ENCODE results near the gene MOB3B.
"Not testable (repeated sequence)": the region's sequence is repeated elsewhere in the genome, so short reads cannot be mapped to it uniquely, and the experiment has no call there.

The MOB3B gene

DNA sequence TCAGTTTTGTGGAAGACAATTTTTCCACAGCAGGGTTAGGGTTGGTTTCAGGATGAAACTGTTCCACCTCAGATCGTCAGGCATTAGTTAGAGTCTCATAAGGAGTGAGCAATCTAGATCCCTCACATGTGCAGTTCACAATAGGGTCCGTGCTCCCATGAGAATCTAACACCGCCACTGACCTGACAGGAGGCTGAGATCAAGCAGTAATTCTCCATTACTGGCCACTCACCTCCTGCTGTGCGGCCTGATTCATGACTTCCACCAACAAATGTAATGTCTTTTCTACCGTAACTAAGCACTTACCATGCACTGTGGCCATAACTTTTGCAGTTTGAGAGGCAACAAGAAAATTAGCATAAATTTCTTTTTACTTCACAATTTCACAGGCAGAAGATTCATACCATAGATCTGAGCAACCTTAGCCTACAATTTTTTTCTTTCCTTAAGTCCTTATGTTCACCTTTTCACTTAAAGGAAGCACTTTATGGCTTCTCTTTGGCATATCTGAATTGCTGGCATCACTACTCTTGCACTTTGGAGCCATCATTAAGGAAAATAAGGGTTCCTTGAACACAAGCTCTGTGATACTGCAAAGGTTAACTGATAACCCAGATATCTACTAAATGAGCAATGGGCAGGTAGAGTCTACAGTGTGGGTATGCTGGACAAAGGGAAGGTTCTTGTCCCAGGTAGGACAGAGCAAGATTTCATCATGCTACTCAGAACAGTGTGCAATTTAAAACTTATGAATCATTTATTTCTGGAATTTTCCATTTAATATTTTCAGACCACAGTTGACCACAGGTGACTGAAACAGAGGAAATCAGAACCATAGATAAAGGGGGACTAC lies 88.5 kb downstream of the MOB3B start:
- no peak for DNase-seq

DNA sequence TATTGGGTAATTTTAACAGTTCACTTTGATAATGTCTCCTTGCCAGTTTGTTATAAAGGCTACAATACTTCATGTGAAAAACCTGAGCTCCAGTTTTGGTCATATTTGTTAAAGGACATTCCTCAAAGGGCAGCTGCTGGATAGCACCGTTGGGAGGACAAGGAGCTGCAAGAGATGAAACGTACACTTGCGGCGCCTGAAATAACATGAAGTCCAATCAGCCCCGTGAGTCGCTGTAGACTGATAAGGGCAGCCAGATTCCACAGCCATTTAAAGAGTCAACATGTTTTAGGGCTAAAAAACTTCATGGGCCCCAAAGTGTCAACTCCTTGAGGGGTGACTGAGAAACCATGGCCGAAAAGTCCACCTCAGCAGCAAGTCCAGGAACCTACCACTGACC lies 91.1 kb downstream of the MOB3B start:
- no peak for DNase-seq

DNA sequence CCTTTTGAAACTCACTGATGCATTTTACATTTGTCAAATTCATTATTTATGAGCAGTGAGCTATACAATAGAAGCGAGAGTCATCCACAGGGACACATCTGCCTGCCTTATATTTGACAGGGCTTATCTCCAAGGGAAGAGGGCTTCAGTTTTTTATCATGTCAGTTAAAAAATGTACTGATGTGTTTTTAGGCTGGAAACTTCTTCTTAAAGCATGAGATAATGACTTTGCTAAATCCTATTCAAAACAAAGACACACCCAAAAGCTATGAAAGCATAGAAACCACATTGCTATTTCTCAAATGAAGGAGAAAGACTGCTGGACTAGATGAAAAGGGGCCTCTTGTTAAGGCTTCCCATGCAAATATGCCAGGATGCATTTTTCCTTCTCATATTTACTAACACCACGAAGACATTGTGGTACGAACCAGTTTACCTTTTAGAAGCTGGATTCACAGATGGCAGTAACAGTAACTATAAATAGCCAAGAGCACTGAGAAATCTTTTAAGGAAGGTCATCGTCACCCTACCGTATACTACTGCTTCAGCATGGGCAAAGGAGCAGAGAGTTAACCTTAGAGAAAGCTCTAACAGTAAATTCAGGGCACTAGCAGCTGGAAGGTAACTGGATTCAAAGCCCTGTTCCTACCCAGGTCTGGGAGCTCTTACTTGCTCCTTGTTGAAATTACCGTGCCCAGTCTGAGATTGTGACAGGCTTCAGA lies 91.8 kb downstream of the MOB3B start:
- DNase-seq = no peak

DNA sequence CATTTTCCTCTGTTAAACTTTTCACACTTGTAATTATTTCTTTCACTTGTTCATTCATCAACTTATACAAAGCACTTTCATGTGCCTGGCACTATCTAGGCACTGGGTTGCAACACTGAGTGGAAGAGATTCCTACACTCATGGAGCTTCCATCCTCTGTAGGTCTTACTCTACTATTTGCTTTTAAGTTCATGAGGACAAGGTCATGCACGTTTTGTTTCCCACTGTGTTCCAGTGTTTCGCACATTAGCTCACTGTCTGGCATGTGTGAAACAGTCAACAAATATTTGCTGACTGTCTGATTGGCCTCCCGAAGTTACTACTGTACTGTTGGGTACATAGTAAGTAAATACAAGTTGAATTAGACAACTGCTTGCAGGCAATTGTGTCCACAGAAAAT lies 93.4 kb downstream of the MOB3B start:
- no peak for DNase-seq

DNA sequence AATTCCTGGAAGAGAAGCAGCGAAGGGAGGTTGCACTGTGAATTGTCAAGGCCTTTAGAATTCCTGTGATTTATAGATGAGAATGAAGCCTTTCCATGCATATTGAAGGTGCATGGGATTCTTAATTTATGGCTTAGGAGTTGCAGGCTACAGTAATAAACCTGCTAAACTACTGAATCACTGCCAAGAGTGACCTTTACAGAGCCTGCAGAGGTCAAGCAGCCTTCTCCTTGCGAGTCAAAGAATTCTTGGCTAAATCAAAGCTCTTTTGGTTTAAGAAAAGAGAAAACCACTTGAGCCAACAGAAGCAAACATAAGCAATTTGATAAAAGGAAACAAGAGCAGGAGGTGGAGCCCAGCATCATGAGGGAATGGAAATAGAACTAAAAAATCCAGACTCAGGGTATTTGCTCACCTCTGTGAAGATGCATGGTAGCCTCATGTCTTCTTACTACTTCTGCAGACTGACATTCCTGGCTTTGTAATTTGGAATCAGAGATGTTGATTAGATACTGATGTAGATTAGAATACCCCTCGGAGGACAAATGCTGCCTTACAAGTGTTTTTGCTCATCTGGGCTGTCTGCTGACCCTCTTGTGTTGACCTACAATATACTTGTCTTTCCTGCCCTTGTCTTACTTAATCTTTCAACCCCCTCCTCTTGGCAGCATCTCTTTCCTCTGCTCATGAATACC lies 95.8 kb downstream of the MOB3B start:
- DNase-seq = no peak

DNA sequence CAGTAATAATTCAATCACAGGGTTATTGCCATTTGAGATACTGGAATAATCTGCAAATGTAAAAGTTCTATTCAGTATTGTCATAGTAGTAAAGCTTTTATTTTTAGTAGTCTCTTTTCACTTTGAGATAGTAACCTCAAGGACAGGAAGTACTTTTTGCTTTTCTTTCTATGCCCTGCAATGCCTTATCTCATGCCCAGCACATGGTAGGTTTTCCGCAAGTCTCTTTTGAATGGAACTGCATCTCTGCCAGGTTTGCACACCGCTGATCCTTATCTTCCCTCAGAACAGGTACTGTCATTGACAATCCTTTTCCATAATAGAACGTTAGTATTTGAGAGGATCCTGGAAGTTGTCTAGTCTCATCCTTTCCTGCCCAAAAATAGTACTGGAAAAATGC lies 97.3 kb downstream of the MOB3B start:
- DNase-seq = no peak

DNA sequence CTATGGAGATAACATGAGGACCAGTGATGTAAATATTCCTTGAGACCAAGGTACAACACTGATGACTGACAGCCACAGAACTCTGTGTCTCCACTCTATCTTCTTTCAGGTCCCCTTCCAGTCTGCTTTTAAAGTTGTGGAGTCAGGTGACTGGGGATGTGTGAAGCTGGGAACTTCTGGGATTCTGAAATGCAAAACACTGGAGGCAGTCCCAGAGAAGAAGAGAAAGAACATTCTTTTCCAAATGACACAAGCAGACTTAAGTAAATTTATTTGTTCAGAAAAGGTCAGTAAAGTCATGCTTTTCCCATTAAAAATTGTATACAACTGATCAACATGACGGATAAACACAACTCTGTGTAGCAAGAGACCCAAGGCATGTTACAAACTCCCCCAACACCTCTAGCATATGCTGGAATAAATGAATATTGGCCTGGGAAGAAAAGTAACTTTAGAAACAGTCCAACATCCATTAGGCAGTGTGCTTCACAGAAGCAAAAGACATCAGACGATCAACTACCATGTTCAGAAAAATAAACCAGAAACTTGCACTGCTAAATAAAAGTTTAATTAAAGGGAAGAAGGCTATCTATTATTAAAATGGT lies 98.0 kb downstream of the MOB3B start:
- no peak for DNase-seq

DNA sequence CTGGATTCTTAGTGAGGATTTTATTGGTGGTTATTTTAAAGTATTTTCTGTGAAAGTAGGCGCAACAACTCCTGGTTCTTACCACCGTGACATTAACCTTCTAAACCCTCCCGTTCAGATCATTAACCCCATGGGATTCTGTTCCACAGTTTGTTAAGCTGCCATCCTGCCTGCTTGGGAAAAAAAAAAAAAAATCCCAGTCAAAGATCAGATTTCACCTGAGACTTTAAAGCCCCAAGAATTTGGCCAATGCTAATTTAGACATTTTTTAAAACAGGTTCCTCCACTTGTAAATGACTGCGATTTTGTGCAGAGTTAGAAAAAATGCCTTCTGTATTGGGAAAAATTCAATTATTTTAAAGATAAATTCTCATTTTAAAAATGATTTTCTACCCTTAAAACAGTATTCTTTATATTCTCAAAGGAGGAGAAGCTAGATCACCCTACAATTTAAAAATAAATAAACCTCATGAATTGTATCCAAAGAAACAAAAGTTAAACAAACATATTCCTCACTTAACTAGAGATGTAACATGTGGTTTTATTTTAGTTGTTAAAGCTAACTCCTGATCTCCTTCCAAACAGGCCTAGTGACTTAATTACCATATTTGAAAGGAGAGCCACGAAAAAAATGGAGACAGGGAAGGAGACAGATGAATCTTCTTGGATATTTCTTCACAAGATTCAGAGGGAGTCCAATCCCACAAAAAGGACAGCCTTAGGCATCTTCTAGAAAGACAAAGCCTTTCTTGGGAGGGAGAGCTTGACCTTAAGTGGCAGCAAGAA lies 98.7 kb downstream of the MOB3B start:
- no peak for DNase-seq

DNA sequence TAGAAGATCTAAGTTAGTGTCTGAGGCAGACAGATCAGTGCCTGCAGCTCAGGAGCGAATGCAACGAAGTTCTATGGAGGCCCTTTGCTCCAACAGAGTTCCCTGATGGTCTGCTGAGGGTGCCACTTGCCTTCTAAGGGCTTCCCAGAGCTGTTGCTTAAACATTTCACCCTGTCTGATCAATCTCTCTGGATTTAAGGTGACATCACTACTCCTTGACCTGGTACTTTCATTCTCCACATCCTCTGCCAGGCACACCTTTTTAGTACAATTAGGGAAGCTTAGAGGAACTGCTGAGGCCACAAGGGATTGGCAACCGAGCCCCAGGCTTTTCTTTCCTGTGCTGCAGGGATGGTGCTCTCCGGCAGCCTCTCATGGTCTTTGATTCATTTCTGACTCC lies 99.7 kb downstream of the MOB3B start:
- no peak for DNase-seq

DNA sequence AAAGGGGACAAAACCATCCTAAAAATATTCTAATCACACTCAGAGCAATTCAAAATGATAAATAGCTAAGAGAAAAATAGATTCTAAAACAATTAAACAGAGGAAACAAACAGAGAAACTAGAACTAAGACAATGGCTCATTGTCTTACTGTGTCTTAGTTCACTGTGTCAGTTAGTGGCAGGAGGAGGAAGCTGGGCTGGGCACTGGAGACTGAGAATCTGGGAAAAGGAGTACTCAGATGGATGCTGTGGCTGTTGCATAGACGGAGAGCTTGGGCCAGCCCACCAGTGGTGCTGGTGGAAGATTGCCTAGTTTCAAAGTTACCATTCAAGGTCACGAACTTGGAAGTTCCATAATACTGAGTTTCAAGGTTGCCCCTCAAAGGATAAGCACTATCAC lies 100.2 kb downstream of the MOB3B start:
- no peak for DNase-seq

DNA sequence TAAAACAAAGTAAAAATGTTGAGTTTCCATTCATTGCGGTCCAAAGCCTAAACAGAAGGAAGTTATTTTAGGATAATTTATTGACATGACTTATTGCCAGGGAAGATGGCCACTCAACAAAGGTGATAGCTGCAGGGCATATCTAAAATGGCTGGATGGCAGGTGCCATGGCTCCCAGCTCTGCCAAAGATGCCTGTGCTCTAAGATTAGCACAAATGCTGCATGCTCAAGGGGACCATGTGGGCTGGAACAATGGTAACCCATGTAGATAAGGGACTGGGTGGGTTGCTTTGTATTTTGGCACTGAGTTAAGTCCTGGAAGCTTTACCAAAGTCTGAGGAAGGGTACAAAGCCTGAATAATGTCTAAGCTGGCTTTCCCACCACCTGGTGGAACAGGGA lies 101.1 kb downstream of the MOB3B start:
- DNase-seq = no peak

DNA sequence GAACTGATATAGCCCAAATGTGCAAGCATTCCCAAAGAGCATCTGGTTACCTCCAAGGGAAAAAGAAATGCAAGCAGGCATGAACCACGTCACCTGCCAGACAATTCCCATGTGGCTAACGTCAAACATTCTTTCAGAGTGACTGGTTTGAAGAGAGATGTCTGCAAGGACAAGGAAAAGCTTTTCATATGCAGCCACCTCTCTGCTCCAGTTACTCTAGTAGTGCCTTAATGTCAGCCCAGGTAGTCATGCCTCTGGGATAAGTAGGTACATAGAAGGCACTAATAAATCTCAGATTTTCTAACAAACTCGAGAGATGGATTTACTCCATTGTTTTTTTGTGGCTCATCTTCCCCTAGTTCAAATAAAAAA lies 102.4 kb downstream of the MOB3B start:
- DNase-seq = no peak

DNA sequence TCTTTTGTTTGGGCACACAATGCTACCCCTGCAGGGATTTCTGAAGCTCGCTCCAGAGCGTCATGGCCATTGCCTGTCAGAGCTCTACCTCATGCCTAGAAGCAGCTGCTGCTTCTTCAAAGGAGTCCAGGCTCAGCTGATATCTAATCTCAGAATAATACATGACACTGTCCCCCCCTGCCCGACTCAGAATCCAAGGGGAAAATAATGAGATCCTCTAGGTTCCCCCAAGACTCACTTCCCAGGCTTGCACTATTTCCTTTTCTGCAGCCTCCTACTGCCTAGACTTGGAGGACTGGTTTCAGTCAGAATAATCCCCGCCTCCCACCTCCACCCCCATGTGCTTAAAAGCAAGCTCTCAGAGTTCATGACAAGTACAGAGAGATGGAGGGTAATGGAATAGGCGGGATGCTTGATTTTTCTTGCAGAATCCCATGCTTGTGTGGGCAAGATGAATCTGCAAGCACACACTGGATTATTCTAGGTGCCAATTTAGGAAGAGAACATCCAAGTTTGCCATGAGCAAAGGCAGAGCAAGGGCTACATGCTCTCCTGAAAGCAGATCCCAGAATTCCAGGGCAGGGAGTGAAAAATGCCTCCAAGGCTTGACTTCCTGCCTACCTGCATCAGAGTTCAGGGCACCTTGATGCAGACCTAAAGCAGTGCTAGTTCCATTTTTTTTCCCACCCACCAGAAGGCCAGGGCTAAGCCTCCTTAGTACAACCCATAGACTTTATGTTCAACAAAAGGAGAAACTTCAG lies 102.9 kb downstream of the MOB3B start:
- no peak for DNase-seq

DNA sequence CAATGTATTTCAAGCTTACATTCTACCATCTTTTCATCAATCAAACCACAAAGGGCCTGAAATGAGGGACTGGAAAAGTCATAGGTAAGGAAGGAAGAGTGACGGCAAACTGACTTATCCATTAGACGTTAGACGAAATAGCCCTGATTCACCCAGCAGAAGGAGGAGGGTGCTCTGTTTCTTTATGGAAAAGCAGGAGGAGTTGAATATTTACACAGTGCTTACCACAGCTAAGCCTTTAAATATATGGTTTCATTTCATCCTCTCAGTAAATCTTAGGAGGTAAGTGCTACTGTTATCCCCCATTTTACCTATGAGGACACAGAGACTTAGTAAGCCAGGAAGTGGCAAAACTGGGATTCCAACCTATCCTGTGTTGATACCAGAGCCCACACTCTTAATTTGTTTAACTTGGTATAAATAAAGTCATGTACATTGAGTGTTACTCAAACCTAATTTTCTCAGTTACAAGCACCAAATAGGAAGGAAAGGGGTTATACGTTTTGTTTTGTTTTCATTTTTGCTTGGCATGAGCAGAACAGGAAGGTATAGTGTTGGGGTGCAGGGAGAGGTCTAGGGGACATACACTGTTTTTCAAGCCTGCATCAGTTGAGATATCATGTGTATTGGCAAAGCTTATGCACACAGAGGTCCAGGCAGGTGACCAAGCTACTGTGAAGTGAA lies 103.6 kb downstream of the MOB3B start:
- no peak for DNase-seq

DNA sequence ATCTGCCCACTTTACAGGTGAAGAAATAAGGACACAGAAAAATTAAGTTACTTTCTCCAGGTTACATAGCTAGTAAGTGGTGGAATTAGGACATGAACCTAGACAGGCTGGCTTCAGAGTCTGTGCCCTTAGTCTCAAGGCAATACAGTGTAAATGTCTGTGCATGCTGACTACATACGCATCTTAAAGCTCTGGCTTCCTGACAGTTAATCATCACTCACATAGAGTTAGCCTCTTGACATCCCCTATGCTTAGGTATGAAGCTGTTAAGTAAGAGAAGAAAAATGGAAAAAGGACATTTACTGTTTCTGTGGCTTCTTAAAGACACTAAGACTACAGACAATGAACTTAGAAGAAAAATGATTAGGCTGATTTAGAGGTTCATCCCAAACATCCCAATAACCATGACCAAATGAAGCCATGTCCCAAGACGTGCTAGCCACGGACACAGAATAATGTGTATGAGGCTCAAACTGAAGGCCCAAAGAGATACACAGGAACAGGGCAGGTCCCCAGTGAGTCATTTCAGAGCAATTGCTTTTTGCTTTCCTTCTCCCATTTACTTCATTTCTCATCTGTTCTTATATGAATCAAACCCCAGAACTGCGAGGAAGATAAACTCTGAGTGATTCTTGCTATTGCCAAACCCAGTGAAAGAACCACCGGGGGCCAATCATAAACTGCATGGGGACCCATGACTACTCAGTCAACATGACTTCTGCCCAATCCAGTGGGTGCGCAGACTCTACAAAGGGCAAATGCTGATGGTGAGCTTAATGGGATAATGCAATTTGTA lies 105.5 kb downstream of the MOB3B start:
- DNase-seq = no peak

DNA sequence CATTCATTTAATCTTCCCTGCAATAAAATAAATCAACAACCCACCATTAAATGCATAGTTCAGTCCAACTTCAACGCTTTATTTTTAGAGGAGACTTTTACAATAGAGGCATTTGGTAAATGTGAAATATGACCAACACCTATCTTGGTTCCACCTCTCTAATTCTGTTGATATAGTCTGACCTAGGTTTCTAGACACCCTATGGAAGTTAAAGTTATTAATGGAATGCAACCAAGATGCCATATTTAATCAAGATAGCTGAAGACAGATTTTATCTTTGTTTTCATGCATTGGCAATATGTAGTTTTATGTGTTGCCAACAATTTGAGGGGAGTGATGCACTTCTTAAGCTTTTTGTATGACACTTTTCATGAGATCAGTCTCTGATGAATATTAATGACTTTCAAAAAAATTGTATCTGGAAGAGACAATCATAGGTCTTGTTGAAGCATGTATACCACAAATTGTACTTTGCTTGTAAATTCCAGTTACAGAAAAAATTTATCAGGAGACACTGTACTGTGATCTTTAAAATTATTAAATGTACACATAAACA lies 107.3 kb downstream of the MOB3B start:
- DNase-seq = no peak

DNA sequence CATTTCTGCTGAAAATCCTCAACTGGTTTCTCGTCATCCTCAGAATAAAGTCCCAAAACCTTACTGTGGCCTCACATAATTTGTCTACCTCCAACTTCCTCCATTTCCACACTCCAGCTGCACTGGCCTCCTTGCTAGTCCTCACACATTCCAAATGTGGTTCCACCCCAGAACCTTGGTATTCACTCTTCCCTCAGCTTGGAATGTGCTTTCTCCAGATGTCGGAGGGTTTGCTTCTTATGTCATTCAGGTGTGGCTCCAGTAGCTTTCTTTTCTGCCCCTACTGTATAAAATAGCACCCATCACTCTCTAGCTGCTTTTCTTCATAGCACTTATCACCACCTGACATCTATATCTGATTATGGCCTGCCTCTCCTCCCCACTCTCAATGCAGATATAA lies 108.0 kb downstream of the MOB3B start:
- DNase-seq = no peak

DNA sequence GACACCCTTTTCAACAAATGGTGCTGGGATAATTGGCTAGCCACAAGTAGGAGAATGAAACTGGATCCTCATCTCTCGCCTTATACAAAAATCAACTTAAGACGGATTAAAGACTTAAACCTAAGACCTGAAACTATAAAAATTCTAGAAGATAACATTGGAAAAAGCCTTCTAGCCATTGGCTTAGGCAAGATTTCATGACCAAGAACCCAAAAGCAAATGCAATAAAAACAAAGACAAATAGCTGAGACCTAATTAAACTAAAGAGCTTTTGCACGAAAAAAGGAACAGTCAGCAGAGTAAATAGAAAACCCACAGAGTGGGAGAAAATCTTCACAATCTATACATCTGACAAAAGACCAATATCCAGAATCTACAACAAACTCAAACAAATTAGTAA lies 110.1 kb downstream of the MOB3B start:
- DNase-seq = not testable (repeated sequence)

DNA sequence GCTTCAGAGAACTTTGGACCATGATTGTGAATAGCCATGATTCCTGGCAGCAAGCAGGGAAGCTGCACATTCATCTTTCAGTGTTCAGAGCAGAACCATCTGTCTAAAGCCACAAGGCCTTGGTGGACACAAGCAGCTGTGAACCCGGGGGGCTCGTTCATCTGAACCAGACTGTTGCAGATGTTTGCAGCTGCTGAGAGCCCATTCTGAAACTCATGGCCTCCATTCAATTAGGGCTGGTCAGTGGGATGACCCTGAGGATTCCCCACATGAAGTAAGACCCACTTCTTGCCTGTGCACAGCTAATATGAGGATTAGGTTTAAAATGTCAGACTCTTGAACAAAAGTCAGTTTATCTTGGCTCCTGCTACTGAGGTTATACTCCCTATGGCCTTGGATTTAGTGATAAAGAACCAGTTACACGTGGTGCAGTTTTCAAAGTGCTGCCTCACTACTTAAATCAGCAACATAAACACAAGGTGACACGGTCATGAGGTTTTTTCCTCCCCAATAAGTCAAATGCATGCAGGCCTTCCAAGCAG lies 115.3 kb downstream of the MOB3B start:
- no peak for DNase-seq

Data from SIG-M5 (cell line).